Activated CD4-positive, alpha-beta T cell treated with anti-CD3 and anti-CD28 coated beads, Interleukin-2, amount 50 U/mL, for 4 hours (primary cell): ENCODE data around the gene SMG6.
"Not testable (repeated sequence)": the region's sequence is repeated elsewhere in the genome, so short reads cannot be mapped to it uniquely, and the experiment has no call there.

Source experiments
- DNase-seq, 2 experiments: peaks; one replicate each; pipeline ENCODE4 v3.0.0-alpha.2; 2020

The SMG6 gene

GRCh38 chr17:2303204-2304188, at the start of gene SMG6, which contains the start of gene SRR:
Gene SMG6 (minus strand): TSS chr17:2303785. CDS start chr17:2303720, 65 bp downstream.
Gene SRR (plus strand): TSS chr17:2303950. CDS start chr17:2315561, 11,611 bp downstream.
- DNase-seq, result peak; percentile 92 to 94

DNA sequence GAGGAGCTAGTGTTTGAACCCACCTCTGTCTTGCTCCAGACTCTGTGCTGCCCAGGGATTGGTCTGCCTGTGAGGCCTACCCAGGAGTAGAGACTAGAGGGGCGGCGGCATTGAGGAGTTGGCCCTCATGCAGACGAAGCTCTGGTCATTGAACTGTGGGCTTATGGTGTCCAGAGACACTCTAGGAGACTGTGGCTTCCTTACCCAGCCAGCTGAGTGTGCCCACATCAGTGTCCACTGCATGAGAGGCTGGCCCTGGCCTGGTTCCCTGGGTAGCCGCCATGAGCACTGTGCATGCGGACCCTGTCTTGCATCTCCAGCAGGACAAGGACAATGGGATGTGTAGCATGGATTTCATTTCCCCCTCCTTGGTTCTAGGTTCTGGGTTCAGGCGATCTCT, 47.7 kb upstream of the SMG6 start:
- no peak for DNase-seq

DNA sequence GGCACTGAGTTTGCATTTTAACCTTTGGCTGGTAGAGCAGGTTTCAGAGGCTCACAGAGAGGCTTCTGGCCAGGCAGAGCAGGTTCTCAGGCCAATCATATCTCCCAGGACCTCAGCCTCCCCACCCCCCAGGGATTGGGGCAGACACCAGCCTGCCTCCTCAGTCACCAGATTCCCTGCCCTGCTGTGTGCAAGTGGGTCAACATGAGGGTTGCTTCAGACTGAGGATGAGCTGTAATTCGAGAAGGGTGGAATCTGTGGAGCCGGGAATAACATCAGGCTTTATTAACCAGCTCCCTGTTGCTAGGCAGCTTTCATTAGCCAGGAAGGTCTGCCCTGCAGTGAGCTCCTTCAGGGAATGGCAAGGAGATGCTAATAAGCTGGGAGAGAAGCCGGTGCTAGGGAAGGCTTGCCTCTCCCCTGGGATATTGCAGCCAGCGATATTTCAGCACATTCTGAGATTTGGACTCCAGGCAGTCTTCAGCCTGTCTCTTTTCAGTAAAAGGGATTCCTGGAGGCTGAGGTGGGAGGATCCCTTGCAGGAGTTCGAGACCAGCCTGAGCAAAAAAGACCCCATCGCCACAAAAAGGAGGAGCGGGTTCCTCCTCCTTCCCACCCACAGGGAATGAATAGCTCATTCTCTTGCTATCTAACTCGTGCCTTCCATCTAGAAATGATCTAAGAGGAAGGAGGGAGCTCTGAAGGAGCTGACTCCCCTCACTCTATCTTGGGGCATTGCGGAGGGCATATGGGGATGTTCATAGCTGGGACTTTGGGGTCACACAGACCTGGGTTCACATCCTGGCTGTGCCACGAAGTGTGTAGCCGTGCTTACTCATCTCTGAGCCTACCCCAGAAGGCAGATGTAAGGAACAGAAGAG, 44.5 kb upstream of the SMG6 start:
- DNase-seq, result no peak

- no peak for DNase-seq
Observed at GRCh38 chr17:2346475-2346874, 42.9 kb upstream of the SMG6 start.

DNA sequence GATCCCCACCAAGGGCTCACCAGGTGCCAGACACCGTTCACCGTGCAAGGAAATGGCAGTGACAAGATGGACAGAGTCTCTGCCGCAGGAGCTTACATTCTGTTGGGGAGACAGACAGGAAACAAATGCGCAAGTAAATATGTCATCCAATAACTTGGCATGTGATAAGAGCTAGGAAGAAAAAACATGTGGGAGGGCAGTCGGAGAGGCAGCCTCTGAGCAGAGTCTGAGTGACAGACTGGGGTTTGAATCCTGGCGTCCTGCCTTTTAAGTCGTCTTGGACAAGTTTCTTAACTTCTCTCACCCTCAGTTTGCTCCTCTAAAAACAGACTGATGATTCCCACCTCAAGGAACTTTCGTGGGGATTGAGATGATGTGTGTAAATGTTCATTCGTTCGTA, 40.9 kb upstream of the SMG6 start:
- no peak for DNase-seq

GRCh38 chr17:2343421-2343820, 39.8 kb upstream of the SMG6 start:
- peak; percentile 20 to 26 for DNase-seq

GRCh38 chr17:2338315-2338657, 34.7 kb upstream of the SMG6 start:
- DNase-seq, result no peak

DNA sequence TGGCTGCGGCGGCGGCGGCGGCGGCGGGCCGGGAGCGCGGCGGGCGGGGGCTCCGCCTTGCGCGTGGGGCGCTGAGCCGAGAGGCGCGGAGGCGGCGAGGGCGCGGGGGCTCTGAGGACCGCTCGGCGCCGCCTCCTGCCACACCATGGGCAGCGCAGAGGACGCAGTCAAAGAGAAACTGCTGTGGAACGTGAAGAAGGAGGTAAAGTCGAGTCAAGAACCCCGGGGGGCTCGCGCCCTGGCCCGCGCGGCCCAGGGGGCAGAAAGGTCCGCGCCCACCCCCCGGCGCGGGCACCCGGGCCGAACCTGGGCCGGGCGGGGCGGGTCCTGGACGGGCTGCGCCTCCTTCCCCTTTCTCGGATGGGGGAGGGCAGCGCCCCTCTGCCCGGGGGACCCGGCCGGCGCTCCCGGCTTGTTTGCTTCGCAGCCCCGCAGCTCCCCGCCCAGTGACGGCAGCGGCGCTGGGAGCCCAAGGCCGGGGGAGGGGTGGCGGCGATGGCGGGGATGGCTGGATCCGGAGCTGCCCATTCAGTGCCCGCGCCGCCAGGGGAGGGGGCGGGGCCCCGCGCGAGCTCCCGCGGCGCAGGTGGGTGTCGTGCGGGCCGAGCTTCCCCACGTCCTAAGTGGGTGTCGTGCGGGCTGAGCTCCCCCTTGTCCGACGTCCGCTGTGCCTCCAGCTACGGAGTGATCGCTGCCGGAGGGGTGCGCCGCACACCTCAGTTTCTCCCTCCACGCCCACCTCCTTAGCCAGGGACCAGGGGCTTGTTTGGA, 34.1 kb upstream of the SMG6 start:
- DNase-seq, result peak in 1 of 2 experiments; percentile 18

GRCh38 chr17:2336852-2337543, 33.4 kb upstream of the SMG6 start, which contains the start of gene SGSM2:
Gene SGSM2 (plus strand): TSS chr17:2337501. CDS start chr17:2337689, 188 bp downstream.
- DNase-seq, result peak; percentile 55 to 64

DNA sequence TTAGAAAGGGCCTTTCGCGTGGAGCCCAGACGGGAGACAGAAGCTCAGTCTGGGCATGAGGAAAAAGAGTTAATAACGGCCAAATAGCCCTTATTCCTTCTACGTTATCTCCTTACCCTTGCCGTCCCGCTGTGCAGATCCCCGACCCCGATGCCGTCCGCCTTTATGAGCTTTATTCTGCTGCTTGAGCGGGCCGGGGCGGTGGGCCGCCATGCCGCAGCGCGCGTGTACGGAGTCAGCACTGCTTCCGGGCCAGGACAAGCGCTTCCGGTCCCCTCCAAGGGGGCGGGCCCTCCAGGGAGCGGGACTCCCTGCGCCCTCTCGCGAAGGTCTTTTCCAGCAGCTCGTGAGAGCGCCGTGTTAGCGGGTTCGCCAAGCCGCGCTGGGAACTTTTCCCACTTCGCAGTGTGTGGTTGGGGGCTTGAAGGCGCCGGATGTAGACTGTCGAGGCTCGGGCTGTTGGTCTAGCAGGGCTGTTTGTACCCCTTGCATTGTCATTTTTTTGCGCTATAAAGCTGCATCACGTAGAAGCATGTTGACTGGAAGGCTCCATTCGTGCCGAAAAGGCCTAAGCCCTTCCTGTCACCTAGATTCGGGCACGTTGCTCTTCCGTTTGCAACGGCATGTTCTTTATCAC, 32.7 kb upstream of the SMG6 start, which contains the start of gene TSR1:
Gene TSR1, minus strand, starts transcription at position 243 of the 637 bp plus-strand sequence. Its CDS starts 30 bp downstream, at position 213.
- DNase-seq, result peak; percentile 81 to 86

DNA sequence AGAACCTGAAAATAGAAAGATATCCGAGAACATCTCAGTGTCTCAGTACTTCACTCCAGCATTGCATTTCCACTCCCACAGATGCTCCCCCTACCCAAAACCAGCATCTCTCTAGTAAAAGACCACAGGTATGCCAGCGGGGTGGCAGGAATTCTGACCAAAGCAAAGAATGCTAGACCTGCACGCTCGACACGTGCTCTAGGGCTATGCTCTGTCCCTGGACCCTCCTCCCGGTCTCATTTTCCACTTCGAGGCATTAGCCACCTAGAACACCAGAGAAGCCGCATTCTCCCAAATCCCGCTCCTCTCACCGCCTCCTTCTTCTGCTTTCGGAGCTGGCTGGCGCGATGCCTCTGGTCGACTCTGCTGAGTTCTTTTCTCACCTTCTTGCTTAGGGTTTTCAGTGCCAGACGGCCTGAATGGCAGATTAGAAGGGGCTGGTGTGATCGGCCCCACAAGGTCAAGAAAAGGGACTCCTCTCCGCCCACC, 32.2 kb upstream of the SMG6 start:
- no peak for DNase-seq

- DNase-seq, result no peak
Observed at GRCh38 chr17:2331303-2331702, 27.7 kb upstream of the SMG6 start.

DNA sequence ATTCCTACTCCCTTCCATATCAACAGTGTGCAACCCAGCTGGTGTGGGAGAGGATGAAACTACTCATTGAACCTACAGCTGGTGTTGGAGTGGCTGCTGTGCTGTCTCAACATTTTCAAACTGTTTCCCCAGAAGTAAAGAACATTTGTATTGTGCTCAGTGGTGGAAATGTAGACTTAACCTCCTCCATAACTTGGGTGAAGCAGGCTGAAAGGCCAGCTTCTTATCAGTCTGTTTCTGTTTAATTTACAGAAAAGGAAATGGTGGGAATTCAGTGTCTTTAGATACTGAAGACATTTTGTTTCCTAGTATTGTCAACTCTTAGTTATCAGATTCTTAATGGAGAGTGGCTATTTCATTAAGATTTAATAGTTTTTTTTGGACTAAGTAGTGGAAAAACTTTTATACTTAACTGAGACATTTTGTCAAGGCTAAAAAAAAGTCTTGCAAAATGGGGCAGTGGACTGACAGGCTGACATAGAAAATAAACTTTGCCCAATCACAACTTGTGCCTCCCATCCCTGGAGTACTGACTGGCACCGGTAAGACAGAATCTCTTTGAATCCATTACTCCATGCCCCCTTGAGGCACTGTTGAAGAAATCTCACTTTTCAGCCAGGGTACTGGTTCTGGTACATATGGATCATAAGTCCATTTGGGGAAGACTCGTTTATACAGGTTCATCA, 20.2 kb upstream of the SMG6 start:
- no peak for DNase-seq

DNA sequence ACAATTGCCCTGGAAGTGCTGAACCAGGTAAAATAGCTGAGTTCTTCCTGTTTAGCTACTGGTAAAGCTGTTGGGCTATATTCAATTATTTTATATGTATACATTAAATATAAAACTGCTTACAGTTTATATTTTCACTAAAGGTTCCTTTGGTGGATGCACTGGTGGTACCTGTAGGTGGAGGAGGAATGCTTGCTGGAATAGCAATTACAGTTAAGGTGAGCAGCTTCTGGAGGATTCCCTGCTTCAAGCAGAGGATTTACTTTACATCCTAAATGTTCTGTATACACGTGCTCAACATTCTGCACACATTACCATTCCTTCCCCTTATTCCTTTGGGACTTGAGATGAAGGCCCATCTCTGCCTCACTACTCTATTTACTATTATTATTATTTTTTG, 17.8 kb upstream of the SMG6 start:
- DNase-seq, result no peak

DNA sequence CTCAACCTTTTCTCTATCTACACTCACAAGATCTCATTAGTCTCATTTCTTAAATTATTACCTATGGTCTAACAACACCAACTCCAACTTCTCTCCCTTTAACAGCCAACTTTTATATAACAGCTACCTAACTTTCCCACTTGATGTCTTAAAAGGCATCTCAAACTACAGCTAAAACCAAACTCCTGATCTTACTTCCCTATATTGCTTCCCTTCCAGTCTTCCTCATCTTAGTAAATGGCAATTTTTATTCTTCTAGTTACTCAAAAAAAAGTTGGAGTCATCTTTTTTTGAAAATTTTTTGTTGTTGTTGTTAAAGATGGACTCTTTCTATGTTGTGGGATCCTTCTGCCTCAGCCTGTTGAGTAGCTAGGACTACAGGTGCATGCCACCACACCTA, 15.5 kb upstream of the SMG6 start:
- no peak for DNase-seq

DNA sequence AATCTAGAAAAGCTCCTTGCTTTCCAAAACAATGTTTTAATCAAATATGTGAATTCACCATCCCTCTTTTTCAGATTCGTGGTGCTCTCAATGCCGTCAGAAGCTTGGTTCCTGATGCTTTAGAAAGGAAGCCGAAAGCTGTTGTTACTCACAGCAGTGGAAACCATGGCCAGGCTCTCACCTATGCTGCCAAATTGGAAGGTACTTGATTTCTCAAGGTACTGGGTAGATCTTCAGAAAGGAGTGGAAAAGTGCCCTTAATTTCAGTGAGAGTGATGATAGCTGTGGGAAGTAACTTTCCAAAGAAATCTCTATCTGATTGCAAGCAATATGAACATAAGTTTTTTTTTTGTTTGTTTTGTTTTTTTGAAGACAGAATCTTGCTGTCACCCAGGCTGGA, 14.2 kb upstream of the SMG6 start:
- DNase-seq, result no peak

DNA sequence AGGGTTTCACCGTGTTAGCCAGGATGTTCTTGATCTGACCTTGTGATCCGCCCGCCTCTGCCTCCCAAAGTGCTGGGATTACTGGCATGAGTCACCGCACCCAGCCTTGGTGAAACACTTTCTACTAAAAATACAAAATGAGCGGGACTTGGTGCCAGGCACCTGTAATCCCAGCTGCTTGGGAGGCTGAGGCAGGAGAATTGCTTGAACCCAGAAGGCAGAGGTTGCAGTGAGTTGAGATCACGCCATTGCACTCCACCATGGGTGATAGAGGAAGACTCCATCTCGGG, 13.3 kb upstream of the SMG6 start:
- DNase-seq, result not testable (repeated sequence)

GRCh38 chr17:2312736-2313135, 9.2 kb upstream of the SMG6 start:
- DNase-seq, result no peak

DNA sequence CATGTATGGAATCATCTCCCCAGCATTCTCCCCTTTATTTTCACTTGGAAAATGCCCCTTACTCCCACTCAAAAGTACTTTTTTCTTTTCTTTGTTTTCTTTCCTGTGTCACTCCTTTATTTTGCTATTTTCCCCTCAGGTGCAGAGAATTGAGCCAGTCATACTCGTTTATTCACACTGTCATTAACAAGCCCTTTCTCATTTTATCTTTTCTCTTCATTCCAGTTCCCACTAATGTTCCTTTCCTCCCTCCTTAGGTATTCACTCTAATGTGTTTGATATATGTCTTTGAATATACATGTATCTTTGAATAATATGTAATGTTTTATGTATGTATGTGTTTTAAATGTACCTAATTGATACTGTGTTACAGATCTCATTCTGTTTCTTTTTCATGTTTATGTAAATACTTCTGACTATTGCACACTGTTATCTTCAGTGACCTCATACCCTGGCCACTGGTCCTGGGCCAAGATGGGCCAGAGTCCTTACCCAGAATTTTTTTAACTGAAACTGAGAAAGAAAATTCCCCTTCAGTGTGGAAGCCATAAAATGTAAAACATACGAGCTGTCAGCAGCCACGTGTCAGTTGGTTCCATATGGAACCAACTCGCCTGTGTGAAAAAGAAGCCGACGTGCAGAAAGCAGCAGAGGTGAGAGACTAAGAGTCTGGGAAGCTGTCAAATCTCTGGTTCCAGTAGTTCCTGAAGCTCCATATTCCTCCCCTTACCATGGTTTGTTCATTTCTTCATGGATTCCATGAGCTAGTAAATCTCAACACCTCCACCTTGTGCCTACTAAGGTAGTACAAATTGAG, 6.0 kb upstream of the SMG6 start:
- no peak for DNase-seq

DNA sequence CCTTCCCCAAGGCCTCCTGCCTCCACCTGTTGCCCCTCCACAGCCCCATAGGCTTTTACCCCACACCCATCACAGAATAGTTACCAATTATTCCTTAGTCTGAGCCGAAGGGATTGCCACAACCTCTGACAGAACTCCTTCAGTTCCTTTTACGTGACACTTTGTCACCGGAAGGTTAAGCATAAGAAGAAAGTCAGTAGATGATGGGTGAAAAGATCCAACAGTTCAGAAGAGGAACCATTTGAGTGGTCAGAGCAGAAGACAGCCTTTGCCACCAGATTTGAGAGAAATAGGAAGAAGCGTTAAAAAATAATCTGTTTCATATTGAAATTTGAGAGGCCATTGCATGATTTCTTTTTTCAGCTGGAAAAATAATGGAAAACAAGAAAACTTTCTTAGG, 1.3 kb upstream of the SMG6 start:
- no peak for DNase-seq
